ENCODE data around the gene GRIK1. TPM values are rescaled to one million over a fixed set of nuclear protein-coding genes. Genes with fewer than 3 reads are reported as not detected.

GRIK1 gene
- total RNA-seq, 2 donors from 2014 or later, result not detected

DNA sequence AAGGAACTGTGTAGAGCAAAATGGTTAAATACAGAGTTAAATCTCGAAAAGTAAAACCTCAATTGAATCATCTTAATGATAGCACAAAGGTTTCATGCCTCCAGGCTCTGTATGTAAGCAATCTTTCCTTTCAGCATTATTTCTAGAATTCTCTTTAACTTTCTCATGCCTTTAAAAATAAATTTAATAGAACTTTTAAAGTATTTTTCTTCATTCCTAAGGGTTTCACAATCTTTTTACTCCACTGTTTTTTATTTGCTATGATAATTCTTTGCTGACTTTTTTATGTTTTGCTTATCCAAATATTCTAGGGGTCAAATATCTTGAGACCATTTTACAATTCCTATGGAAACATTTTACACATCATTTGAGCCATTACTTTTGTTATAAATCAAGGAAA lies 353.1 kb downstream of the GRIK1 start:
- no peaks in the 10 kb centered on the region for H3K36me3 ChIP-seq (ENCODE audit: control insufficient read depth, insufficient read depth, low read length)
- H3K27ac ChIP-seq (ENCODE audit: low read depth, low read length), result no peak overlapping the region
- no peak overlapping the region for H3K9ac ChIP-seq (ENCODE audit: extremely low read depth, low read length, poor library complexity, severe bottlenecking)
- Mint-ChIP-seq H3K36me3 (ENCODE audit: low read depth) (no peaks in the 10 kb centered on the region), H3K4me1 (no peaks in the 10 kb centered on the region), H3K4me3 (no peak overlapping the region), H3K9me3 (no peaks in the 10 kb centered on the region), H3K27me3 (ENCODE audit: insufficient read depth) (no peaks in the 10 kb centered on the region), H3K27ac (no peak overlapping the region)
- H3K4me1 ChIP-seq (ENCODE audit: control insufficient read depth, insufficient read depth, low read length), result no peaks in the 10 kb centered on the region
- no peaks in the 10 kb centered on the region for H3K27me3 ChIP-seq (ENCODE audit: control insufficient read depth, insufficient read depth, low read length, poor library complexity, severe bottlenecking)
- no peak for TF ChIP-seq CTCF (conservative IDR thresholded peaks at IDR 0.05)
- no peak overlapping the region for H3K4me3 ChIP-seq (ENCODE audit: low read length)
- DNase-seq, result no peak
- H3K9me3 ChIP-seq (ENCODE audit: control insufficient read depth, low read length), result no peaks in the 10 kb centered on the region
- WGBS, 2 experiments (ENCODE audit: insufficient coverage in 1 of 2, insufficient read length in 1 of 2), result 87 to 88% methylated on average over 1 of the region's 1 CpG

DNA sequence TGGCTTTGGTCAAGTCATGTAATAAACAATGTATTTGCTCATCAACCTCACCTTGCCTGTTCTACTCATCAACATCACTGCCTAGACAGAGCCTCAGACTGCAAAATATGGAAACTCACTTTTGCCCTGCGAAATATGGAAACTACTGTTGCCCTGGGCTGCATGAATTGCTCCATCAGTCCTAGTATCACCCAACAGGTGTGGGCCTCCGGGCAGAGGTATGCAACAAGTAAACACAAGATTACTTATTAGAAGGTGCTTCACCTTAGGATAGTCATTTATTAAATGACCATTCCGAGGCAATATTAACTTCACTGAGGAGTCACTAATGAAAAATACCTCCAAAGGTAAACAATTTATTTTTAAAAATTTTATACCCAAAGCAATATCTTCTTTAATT lies 354.3 kb downstream of the GRIK1 start:
- Histone ChIP-seq H3K36me3 (ENCODE audit: control insufficient read depth, insufficient read depth, low read length) (no peaks in the 10 kb centered on the region), H3K27ac (ENCODE audit: low read depth, low read length) (no peak overlapping the region), H3K27me3 (ENCODE audit: control insufficient read depth, insufficient read depth, low read length, poor library complexity, severe bottlenecking) (no peaks in the 10 kb centered on the region), H3K4me3 (ENCODE audit: low read length) (no peak overlapping the region), H3K4me1 (ENCODE audit: control insufficient read depth, insufficient read depth, low read length) (no peaks in the 10 kb centered on the region), H3K9ac (ENCODE audit: extremely low read depth, low read length, poor library complexity, severe bottlenecking) (no peak overlapping the region), H3K9me3 (ENCODE audit: control insufficient read depth, low read length) (no peaks in the 10 kb centered on the region)
- H3K27ac Mint-ChIP-seq, result no peak overlapping the region
- H3K36me3 Mint-ChIP-seq (ENCODE audit: low read depth), result no peaks in the 10 kb centered on the region
- no peaks in the 10 kb centered on the region for H3K27me3 Mint-ChIP-seq (ENCODE audit: insufficient read depth)
- DNase-seq, result no peak
- no peak for TF ChIP-seq CTCF (conservative IDR thresholded peaks at IDR 0.05)
- no peaks in the 10 kb centered on the region for H3K4me1 Mint-ChIP-seq
- no peaks in the 10 kb centered on the region for H3K9me3 Mint-ChIP-seq
- 89 to 93% methylated on average over 3 of the region's 3 CpGs for WGBS, 2 experiments (ENCODE audit: insufficient coverage in 1 of 2, insufficient read length in 1 of 2)
- no peak overlapping the region for H3K4me3 Mint-ChIP-seq

GRCh38 chr21:29583424-29583924 lies 356.3 kb downstream of the GRIK1 start:
- H3K4me1 Mint-ChIP-seq, result no peaks in the 10 kb centered on the region
- no peaks in the 10 kb centered on the region for H3K4me1 ChIP-seq (ENCODE audit: control insufficient read depth, insufficient read depth, low read length)
- H3K27ac Mint-ChIP-seq, result no peak overlapping the region
- H3K36me3 ChIP-seq (ENCODE audit: control insufficient read depth, insufficient read depth, low read length), result no peaks in the 10 kb centered on the region
- H3K9me3 Mint-ChIP-seq, result no peaks in the 10 kb centered on the region
- no peaks in the 10 kb centered on the region for H3K9me3 ChIP-seq (ENCODE audit: control insufficient read depth, low read length)
- H3K4me3 Mint-ChIP-seq, result no peak overlapping the region
- no peak overlapping the region for H3K27ac ChIP-seq (ENCODE audit: low read depth, low read length)
- H3K4me3 ChIP-seq (ENCODE audit: low read length), result no peak overlapping the region
- H3K36me3 Mint-ChIP-seq (ENCODE audit: low read depth), result no peaks in the 10 kb centered on the region
- WGBS, 2 experiments (ENCODE audit: insufficient coverage in 1 of 2, insufficient read length in 1 of 2), result 100% methylated on average over 2 of the region's 2 CpGs; no CpG with 5 or more reads in 1 of the 2 experiments
- H3K27me3 ChIP-seq (ENCODE audit: control insufficient read depth, insufficient read depth, low read length, poor library complexity, severe bottlenecking), result no peaks in the 10 kb centered on the region
- no peaks in the 10 kb centered on the region for H3K27me3 Mint-ChIP-seq (ENCODE audit: insufficient read depth)
- no peak for TF ChIP-seq CTCF (conservative IDR thresholded peaks at IDR 0.05)
- H3K9ac ChIP-seq (ENCODE audit: extremely low read depth, low read length, poor library complexity, severe bottlenecking), result no peak overlapping the region
- no peak for DNase-seq
